Breast epithelium (tissue), 3 donors: Measurements from ENCODE around the gene INSC.

Experiments used
- CTCF ChIP-seq, 3 donors: fragments of 450-650 bp; IDR thresholded peaks; one replicate each; pipeline ENCODE4 v1.5.1; 2016 to 2017; ENCODE audit warnings: antibody characterized with exemption in 3 of 3, mild to moderate bottlenecking in 3 of 3, moderate library complexity in 3 of 3
- POLR2A ChIP-seq: fragments of 450-650 bp; IDR thresholded peaks from one replicate; pipeline ENCODE4 v1.6.1; 2016; ENCODE audit warnings: antibody characterized with exemption, mild to moderate bottlenecking, moderate library complexity
- POLR2AphosphoS5 ChIP-seq, 3 donors: sonication (generic); formaldehyde crosslinking; IDR thresholded peaks; one replicate each; pipeline ENCODE4 v1.6.1; 2017; ENCODE audit warnings: antibody characterized with exemption in 3 of 3

GRCh38 chr11:15141381-15141780 is 26.7 kb downstream of the INSC start:
- TF ChIP-seq POLR2A (no peak), CTCF (IDR thresholded peaks at IDR 0.05) (no peak), POLR2AphosphoS5 (IDR thresholded peaks at IDR 0.05) (no peak)
